Spleen (tissue), 7 donors: ENCODE measurements around the gene HS3ST4.

Experiments used
- POLR2A ChIP-seq, 3 donors: fragments of 450-650 bp; IDR thresholded peaks; one replicate each; pipeline ENCODE4 v1.5.1; 2017; ENCODE audit warnings: antibody characterized with exemption in 3 of 3, mild to moderate bottlenecking in 1 of 3
- POLR2AphosphoS5 ChIP-seq, 3 donors: sonication (generic); formaldehyde crosslinking; IDR thresholded peaks; one replicate each; pipeline ENCODE4 v1.5.1; 2017; ENCODE audit warnings: antibody characterized with exemption in 3 of 3
- TF ChIP-seq, protein P1 (sequence below), 11 experiments: fragments of 200-600 bp in 7 of 11; fragments of 450-650 bp in 4 of 11; sonication (generic) in 4 of 11; IDR thresholded peaks in 8 of 11; conservative IDR thresholded peaks in 3 of 11; 1 replicate in 7 of 11; 2 replicates in 4 of 11; pipeline versions ENCODE4 v1.4.0 to v1.8.0; 2016 to 2021; ENCODE audit warnings: antibody characterized with exemption in 11 of 11, inconsistent platforms in 4 of 11, mild to moderate bottlenecking in 1 of 11
- donor health status: DM: no; HTN: no; CAD: no; lungs with moderate emphysema.
- donor health status: DM: no; HTN: no; CAD: no.
- donor health status: DM: no; HTN: no; CAD: no.

DNA sequence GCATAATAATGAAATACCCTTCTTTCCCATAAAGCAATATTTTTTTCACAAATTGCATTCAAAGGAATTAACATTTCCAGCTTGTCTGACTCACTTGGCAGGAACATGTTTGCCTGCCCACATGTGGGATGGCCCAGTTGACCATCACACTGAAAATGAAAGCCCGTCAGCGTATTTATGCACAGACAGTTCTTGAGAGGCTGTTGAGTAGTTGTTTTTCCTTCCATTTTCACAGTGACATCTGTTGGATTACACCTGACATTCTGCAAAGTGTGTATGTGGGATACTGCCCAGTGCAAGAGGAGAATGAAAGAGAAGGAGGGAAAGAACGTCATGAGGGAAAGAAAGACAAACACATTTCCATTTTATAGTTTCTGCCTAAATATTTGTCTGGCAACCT is 29.7 kb downstream of the HS3ST4 start:
- TF ChIP-seq, protein P1, sequence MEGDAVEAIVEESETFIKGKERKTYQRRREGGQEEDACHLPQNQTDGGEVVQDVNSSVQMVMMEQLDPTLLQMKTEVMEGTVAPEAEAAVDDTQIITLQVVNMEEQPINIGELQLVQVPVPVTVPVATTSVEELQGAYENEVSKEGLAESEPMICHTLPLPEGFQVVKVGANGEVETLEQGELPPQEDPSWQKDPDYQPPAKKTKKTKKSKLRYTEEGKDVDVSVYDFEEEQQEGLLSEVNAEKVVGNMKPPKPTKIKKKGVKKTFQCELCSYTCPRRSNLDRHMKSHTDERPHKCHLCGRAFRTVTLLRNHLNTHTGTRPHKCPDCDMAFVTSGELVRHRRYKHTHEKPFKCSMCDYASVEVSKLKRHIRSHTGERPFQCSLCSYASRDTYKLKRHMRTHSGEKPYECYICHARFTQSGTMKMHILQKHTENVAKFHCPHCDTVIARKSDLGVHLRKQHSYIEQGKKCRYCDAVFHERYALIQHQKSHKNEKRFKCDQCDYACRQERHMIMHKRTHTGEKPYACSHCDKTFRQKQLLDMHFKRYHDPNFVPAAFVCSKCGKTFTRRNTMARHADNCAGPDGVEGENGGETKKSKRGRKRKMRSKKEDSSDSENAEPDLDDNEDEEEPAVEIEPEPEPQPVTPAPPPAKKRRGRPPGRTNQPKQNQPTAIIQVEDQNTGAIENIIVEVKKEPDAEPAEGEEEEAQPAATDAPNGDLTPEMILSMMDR (IDR thresholded peaks at IDR 0.05 in 8 of 11, conservative IDR thresholded peaks at IDR 0.05 in 3 of 11): no peak
- TF ChIP-seq POLR2A (IDR thresholded peaks at IDR 0.05): no peak
- no peak for TF ChIP-seq POLR2AphosphoS5 (IDR thresholded peaks at IDR 0.05)
